ENCODE measurements around the gene SMOC1.

Gene SMOC1

DNA sequence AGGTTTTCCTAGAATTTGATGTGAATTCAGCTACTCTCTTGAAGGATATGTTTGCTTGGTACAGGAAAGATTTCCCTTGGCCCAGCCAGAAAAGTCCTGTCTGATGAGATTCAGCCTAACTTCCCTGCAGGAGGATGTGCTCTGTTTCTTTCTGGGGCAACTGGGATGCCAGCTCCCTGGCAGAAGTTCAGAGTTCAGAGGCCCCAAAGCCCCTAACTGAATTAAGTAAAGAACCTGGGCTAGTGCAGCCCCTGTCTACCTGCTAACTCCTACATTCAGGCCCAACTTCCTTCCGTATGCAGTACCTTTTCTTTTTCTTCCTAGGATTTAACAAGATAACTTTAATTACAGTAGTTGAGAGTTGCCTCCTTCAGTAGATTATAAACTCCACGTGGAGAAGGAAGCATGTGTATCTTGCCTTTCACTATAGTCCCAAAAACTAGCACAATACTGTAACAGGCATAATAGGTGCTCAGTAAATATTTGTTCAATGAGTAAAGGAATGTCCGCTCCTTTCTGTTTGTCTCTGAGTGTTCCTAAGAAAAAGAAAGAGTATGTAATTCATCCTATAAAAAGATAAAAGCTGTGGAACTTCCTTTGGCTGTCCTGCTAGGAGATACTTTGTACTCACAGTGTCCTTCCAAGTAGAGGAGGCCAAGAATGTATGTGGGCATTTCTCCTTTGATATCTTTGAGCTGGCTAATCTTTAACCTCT is 168.5 kb downstream of the SMOC1 start:
- H3K36me3 ChIP-seq (ENCODE audit: insufficient read depth, low read length), result no peaks in the 10 kb centered on the region
- H3K4me3 ChIP-seq (ENCODE audit: low read depth, low read length, poor library complexity, severe bottlenecking), result no peak overlapping the region
- no peaks in the 10 kb centered on the region for H3K9me2 ChIP-seq (ENCODE audit: low read depth, low read length)
- no peaks in the 10 kb centered on the region for H3K9me3 ChIP-seq (ENCODE audit: low read length)
- H3K9ac ChIP-seq (ENCODE audit: low read length), result no peak overlapping the region
- TF ChIP-seq EZH2 (IDR thresholded peaks at IDR 0.05; ENCODE audit: borderline replicate concordance, low read length), result no peak
- TF ChIP-seq, protein P1, sequence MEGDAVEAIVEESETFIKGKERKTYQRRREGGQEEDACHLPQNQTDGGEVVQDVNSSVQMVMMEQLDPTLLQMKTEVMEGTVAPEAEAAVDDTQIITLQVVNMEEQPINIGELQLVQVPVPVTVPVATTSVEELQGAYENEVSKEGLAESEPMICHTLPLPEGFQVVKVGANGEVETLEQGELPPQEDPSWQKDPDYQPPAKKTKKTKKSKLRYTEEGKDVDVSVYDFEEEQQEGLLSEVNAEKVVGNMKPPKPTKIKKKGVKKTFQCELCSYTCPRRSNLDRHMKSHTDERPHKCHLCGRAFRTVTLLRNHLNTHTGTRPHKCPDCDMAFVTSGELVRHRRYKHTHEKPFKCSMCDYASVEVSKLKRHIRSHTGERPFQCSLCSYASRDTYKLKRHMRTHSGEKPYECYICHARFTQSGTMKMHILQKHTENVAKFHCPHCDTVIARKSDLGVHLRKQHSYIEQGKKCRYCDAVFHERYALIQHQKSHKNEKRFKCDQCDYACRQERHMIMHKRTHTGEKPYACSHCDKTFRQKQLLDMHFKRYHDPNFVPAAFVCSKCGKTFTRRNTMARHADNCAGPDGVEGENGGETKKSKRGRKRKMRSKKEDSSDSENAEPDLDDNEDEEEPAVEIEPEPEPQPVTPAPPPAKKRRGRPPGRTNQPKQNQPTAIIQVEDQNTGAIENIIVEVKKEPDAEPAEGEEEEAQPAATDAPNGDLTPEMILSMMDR (IDR thresholded peaks at IDR 0.05; ENCODE audit: low read length), result no peak
- no peak overlapping the region for H3K27ac ChIP-seq (ENCODE audit: low read depth, low read length, poor library complexity, severe bottlenecking)
- no peaks in the 10 kb centered on the region for H3K79me2 ChIP-seq (ENCODE audit: insufficient read depth, low read length)
- H2AFZ ChIP-seq (ENCODE audit: low read length), result no peak overlapping the region
- no peaks in the 10 kb centered on the region for H3K4me1 ChIP-seq (ENCODE audit: insufficient read depth, low read length, severe bottlenecking)
- no peaks in the 10 kb centered on the region for H4K20me1 ChIP-seq (ENCODE audit: insufficient read depth, low read length)
- no peak overlapping the region for H3K4me2 ChIP-seq (ENCODE audit: low read length)
- no peaks in the 10 kb centered on the region for H3K27me3 ChIP-seq (ENCODE audit: insufficient read depth, low read length)
- H3F3A ChIP-seq (ENCODE audit: insufficient read depth, low read length), result no peaks in the 10 kb centered on the region

GRCh38 chr14:70048313-70048654 is 169.1 kb downstream of the SMOC1 start:
- Histone ChIP-seq H3K27ac (ENCODE audit: low read depth, low read length, poor library complexity, severe bottlenecking) (no peak overlapping the region), H3K9me2 (ENCODE audit: low read depth, low read length) (no peaks in the 10 kb centered on the region), H3K4me1 (ENCODE audit: insufficient read depth, low read length, severe bottlenecking) (no peaks in the 10 kb centered on the region), H3K79me2 (ENCODE audit: insufficient read depth, low read length) (no peaks in the 10 kb centered on the region), H3K9me3 (ENCODE audit: low read length) (no peaks in the 10 kb centered on the region), H3K9ac (ENCODE audit: low read length) (no peak overlapping the region), H3F3A (ENCODE audit: insufficient read depth, low read length) (no peaks in the 10 kb centered on the region), H3K36me3 (ENCODE audit: insufficient read depth, low read length) (no peaks in the 10 kb centered on the region), H3K4me2 (ENCODE audit: low read length) (no peak overlapping the region), H2AFZ (ENCODE audit: low read length) (no peak overlapping the region), H3K27me3 (ENCODE audit: insufficient read depth, low read length) (no peaks in the 10 kb centered on the region), H3K4me3 (ENCODE audit: low read depth, low read length, poor library complexity, severe bottlenecking) (no peak overlapping the region), H4K20me1 (ENCODE audit: insufficient read depth, low read length) (no peaks in the 10 kb centered on the region)
- TF ChIP-seq EZH2 (IDR thresholded peaks at IDR 0.05; ENCODE audit: borderline replicate concordance, low read length), result no peak
- TF ChIP-seq, protein P1 (IDR thresholded peaks at IDR 0.05; ENCODE audit: low read length), result no peak

DNA sequence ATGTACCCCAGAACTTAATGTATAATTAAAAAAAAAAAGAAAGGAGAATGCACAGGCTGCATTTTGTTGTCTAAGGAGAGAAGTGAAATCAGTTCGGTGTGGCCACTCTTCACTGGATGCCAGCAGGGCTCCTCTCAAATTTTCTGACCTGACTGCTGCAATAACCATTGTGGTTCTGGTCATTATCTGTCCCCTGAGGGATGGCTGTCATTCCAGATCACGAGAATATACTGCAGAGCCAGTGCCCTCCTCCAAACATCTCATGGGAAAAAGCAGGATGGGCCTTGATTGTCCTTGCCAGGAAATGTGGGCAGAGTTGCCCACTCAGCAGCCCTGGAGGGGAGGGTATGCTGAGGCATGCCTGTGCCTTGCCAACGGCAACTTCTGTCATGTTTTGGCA is 170.4 kb downstream of the SMOC1 start:
- TF ChIP-seq, protein P1 (IDR thresholded peaks at IDR 0.05; ENCODE audit: low read length), result no peak
- TF ChIP-seq EZH2 (IDR thresholded peaks at IDR 0.05; ENCODE audit: borderline replicate concordance, low read length), result no peak
- Histone ChIP-seq H3K9me2 (ENCODE audit: low read depth, low read length) (no peaks in the 10 kb centered on the region), H3K36me3 (ENCODE audit: insufficient read depth, low read length) (no peaks in the 10 kb centered on the region), H3K79me2 (ENCODE audit: insufficient read depth, low read length) (no peaks in the 10 kb centered on the region), H3K4me1 (ENCODE audit: insufficient read depth, low read length, severe bottlenecking) (no peaks in the 10 kb centered on the region), H4K20me1 (ENCODE audit: insufficient read depth, low read length) (no peaks in the 10 kb centered on the region), H2AFZ (ENCODE audit: low read length) (no peak overlapping the region), H3K9me3 (ENCODE audit: low read length) (no peaks in the 10 kb centered on the region), H3K9ac (ENCODE audit: low read length) (no peak overlapping the region), H3K27me3 (ENCODE audit: insufficient read depth, low read length) (no peaks in the 10 kb centered on the region), H3K4me3 (ENCODE audit: low read depth, low read length, poor library complexity, severe bottlenecking) (no peak overlapping the region), H3K4me2 (ENCODE audit: low read length) (no peak overlapping the region), H3F3A (ENCODE audit: insufficient read depth, low read length) (no peaks in the 10 kb centered on the region), H3K27ac (ENCODE audit: low read depth, low read length, poor library complexity, severe bottlenecking) (no peak overlapping the region)
